ENCODE data around the gene NACC2.

GRCh38 chr9:136077491-136077890 is 17.6 kb downstream of the NACC2 start:
- TF ChIP-seq EZH2 (optimal IDR thresholded peaks at IDR 0.05; ENCODE audit: low read depth, low read length) (no peak), EZH2phosphoT487 (IDR thresholded peaks at IDR 0.05; ENCODE audit: low read length) (no peak)

All from MM.1S (cell line).